ACC112 (cell line): Measurements from ENCODE around the gene OBSCN.

Source experiments
- H2AFZ ChIP-seq: fragments of 200-600 bp; sonication (generic); one replicate; pipeline ENCODE4 v1.6.0; 2017; ENCODE audit warnings: antibody characterized with exemption, low read length; ENCODE audit not compliant: unreplicated experiment
- H3K27ac ChIP-seq: fragments of 200-600 bp; sonication (generic); 2 replicates; pipeline ENCODE4 v1.5.1; 2014; ENCODE audit warnings: low read depth, mild to moderate bottlenecking, antibody characterized with exemption, low read length, moderate library complexity
- H3K27me3 ChIP-seq: fragments of 200-600 bp; sonication (generic); 2 replicates; pipeline ENCODE4 v1.6.1; 2014; ENCODE audit warnings: mild to moderate bottlenecking, antibody characterized with exemption, low read length, moderate library complexity, mixed read lengths; ENCODE audit not compliant: insufficient read depth
- H3K36me3 ChIP-seq: fragments of 200-600 bp; sonication (generic); 2 replicates; pipeline ENCODE4 v1.6.1; 2016; ENCODE audit warnings: mild to moderate bottlenecking, antibody characterized with exemption, low read length, moderate library complexity, mixed read lengths; ENCODE audit not compliant: insufficient read depth
- H3K4me1 ChIP-seq: fragments of 200-600 bp; sonication (generic); one replicate; pipeline ENCODE4 v1.6.1; 2016; ENCODE audit warnings: low read length, mixed read lengths; ENCODE audit not compliant: insufficient read depth, unreplicated experiment, control insufficient read depth
- H3K4me3 ChIP-seq: fragments of 200-600 bp; sonication (generic); 2 replicates; pipeline ENCODE4 v1.5.1; 2014; ENCODE audit warnings: mild to moderate bottlenecking, low read depth, low read length
- H3K79me2 ChIP-seq: fragments of 200-600 bp; sonication (generic); one replicate; pipeline ENCODE4 v1.6.0; 2016; ENCODE audit warnings: low read length; ENCODE audit not compliant: control insufficient read depth, unreplicated experiment, insufficient read depth

OBSCN gene

GRCh38 chr1:228314658-228315483 is 107.0 kb downstream of the OBSCN start:
- Histone ChIP-seq H3K27me3 (no peaks in the 10 kb centered on the region), H3K4me3 (no peak overlapping the region), H3K79me2 (no peaks in the 10 kb centered on the region), H3K4me1 (no peaks in the 10 kb centered on the region), H2AFZ (no peak overlapping the region), H3K27ac (no peak overlapping the region), H3K36me3 (no peaks in the 10 kb centered on the region)

DNA sequence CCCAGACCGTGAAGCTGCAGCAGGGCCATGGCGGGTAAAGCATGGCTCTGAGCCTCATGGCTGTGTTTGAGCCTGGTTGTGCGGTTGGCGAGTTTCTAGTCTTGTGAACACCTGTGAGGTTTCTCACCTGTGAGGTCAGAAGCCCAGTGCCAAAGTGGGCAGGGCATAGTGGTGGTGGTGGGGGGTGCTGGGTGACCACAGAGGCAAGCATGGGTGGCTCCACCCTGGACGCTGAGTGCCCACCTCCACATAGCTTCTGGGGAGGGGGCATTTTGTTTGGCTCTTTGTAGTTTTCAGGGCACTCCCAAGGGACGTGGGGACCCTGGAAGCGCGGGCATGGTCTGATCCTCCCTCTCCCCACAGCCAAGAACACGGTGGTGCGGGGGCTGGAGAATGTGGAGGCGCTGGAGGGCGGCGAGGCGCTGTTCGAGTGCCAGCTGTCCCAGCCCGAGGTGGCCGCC is 107.7 kb downstream of the OBSCN start:
- Histone ChIP-seq H2AFZ (no peak overlapping the region), H3K4me3 (no peak overlapping the region), H3K27me3 (no peaks in the 10 kb centered on the region), H3K4me1 (no peaks in the 10 kb centered on the region), H3K27ac (no peak overlapping the region), H3K79me2 (no peaks in the 10 kb centered on the region), H3K36me3 (no peaks in the 10 kb centered on the region)

DNA sequence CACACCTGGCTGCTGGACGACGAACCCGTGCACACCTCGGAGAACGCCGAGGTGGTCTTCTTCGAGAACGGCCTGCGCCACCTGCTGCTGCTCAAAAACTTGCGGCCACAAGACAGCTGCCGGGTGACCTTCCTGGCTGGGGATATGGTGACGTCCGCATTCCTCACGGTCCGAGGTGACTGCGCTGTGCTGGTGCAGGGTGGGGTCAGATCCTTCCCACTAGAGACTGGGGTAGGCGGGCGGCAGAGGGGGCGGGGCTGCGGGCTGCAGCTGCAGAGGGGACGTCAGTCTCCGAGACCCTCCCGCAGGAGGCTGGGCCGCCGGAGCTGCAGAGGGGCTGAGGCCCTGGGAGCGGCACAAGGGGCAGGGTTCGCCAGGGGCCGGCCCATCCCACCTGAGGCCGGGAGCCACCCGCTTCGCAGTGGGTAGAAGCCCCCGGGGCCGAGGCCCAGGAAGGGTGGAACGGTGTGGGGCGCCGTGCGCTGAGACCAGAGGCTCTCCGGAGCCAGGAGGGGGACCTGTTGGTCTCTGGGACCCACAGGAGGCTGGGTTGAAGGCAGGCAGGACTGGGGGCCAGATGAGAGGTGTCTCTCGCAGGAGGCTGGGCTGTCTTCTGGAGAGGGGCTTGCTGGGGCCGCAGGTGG is 108.2 kb downstream of the OBSCN start:
- Histone ChIP-seq H3K36me3 (no peaks in the 10 kb centered on the region), H3K79me2 (no peaks in the 10 kb centered on the region), H3K4me1 (no peaks in the 10 kb centered on the region)

DNA sequence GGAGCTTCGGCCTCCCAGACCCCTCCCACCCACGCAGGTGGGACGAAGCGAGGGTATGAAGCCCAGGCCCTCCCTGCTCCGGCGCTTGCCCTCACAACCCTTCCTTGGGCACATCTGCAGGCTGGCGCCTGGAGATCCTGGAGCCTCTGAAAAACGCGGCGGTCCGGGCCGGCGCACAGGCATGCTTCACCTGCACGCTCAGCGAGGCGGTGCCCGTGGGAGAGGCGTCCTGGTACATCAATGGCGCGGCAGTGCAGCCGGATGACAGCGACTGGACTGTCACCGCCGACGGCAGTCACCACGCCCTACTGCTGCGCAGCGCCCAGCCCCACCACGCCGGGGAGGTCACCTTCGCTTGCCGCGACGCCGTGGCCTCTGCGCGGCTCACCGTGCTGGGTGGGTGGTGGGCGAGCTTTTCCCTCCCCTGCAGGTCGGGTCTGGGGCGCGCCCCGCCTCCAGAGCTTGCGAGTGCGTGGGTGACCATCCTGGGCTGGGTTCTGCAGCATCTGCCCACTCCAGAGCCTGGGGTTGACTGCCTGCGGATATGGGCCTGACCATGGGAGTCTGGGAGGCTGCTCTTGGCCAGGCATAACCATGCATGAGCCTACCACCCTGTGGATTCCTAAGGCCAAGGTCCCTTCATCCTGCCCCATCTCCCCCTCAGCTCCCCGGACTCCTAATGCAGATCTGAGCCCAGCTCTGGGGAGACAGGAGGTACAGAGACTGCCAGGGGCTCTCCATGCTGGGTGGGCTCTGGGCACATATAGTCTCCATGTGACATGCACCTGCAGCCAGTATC is 108.9 kb downstream of the OBSCN start:
- H3K27me3 ChIP-seq: no peaks in the 10 kb centered on the region; the same call in 1 of the 2 replicates
- H3K4me1 ChIP-seq: no peaks in the 10 kb centered on the region
- H3K79me2 ChIP-seq: no peaks in the 10 kb centered on the region
- no peaks in the 10 kb centered on the region for H3K36me3 ChIP-seq
- no peak overlapping the region for H3K4me3 ChIP-seq
- no peak overlapping the region for H3K27ac ChIP-seq
- no peak overlapping the region for H2AFZ ChIP-seq

More for the DNA sequence above, 108.2 kb downstream of the OBSCN start:
- no peak overlapping the region for H3K4me3 ChIP-seq
- no peak overlapping the region for H2AFZ ChIP-seq
- no peak overlapping the region for H3K27ac ChIP-seq
- no peaks in the 10 kb centered on the region; the same call in 1 of the 2 replicates for H3K27me3 ChIP-seq

DNA sequence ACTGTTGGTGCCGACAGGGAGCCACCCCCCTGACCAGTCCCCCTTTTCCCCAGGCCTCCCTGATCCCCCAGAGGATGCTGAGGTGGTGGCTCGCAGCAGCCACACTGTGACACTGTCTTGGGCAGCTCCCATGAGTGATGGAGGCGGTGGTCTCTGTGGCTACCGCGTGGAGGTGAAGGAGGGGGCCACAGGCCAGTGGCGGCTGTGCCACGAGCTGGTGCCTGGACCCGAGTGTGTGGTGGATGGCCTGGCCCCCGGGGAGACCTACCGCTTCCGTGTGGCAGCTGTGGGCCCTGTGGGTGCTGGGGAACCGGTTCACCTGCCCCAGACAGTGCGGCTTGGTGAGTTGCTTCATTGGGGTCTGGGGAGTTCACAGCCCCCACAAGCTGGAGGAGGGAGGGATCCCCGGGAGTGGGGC is 109.6 kb downstream of the OBSCN start:
- Histone ChIP-seq H3K4me1 (no peaks in the 10 kb centered on the region), H3K27ac (no peak overlapping the region), H3K79me2 (no peaks in the 10 kb centered on the region), H2AFZ (no peak overlapping the region), H3K27me3 (peaks cover under 1% of the 10 kb centered on the region; the same call in 1 of the 2 replicates), H3K4me3 (no peak overlapping the region), H3K36me3 (no peaks in the 10 kb centered on the region)

DNA sequence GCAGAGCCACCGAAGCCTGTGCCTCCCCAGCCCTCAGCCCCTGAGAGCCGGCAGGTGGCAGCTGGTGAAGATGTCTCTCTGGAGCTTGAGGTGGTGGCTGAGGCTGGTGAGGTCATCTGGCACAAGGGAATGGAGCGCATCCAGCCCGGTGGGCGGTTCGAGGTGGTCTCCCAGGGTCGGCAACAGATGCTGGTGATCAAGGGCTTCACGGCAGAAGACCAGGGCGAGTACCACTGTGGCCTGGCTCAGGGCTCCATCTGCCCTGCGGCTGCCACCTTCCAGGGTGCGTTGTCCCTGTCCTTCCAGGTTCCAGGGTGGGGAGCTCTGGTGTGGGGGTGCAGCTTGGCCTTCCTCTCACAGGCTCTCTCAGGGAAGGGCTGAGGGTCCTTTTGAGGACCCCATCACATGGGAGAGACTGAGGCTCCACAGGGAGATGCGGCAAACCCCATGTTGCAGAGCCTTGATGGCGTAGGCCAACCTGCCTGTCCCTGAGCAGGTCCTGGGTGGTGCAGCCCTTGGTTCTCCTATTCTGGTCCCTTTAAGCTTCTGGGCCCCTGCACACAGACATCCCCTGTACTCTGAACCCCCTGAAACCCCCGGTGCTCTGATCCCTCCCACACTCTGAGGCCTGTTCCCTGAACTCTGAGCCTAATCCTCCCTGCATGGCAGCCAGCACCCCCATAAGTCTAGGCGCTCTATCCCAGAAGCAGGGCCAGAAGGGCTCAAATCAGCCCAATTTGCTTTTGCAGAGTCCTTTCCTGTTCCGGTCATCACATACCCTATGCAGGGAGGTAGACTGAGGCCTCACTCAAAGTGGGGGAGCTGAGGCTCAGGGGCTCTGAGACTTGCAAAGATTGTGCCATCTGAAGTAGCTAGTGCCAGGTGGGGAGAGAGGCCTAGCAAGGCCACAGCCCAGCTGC is 110.3 kb downstream of the OBSCN start:
- Histone ChIP-seq H3K36me3 (no peaks in the 10 kb centered on the region), H3K27ac (no peak overlapping the region), H3K27me3 (peaks cover 8% of the 10 kb centered on the region; the same call in 1 of the 2 replicates), H3K4me3 (no peak overlapping the region), H3K79me2 (no peaks in the 10 kb centered on the region), H3K4me1 (no peaks in the 10 kb centered on the region), H2AFZ (no peak overlapping the region)

- Histone ChIP-seq H3K79me2 (no peaks in the 10 kb centered on the region), H3K27me3 (peaks cover 15% of the 10 kb centered on the region; the same call in 1 of the 2 replicates), H3K36me3 (no peaks in the 10 kb centered on the region), H2AFZ (no peak overlapping the region), H3K27ac (no peak overlapping the region), H3K4me1 (no peaks in the 10 kb centered on the region), H3K4me3 (no peak overlapping the region)
Observed at GRCh38 chr1:228318823-228319241, 111.0 kb downstream of the OBSCN start.

DNA sequence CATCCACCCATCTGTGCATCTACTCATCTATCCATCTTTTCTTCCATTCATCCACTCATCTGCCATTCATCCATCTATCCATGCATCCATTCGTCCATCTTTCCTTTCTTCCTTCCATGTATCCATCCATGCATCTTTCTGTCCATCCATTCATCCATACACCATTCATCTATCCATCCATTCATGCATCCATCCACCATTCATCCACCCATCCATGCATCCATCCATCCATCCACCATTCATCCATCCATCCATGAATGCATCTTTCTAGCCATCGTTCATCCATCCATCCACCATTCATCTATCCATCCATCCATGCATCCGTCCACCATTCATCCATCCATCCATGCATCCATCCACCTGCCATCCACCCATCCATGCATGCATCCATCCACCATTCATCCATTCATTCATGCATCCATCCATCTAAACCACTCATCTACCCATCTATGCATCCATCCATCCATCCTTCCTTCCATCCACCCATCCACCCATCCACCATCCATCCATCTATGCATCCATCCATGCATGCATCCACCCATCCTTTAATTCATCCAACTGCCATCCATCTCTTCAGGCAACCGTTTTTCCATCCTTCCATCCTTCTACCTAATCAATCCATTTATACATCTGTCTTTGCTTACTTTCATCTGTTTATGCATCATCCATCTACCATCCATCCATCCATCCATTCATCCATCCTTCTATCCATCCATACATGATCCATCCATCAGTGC is 111.7 kb downstream of the OBSCN start:
- Histone ChIP-seq H3K36me3 (no peaks in the 10 kb centered on the region), H3K79me2 (no peaks in the 10 kb centered on the region), H3K27me3 (peaks cover 22% of the 10 kb centered on the region; the same call in 1 of the 2 replicates), H3K4me3 (no peak overlapping the region), H3K4me1 (no peaks in the 10 kb centered on the region), H3K27ac (no peak overlapping the region), H2AFZ (no peak overlapping the region)

GRCh38 chr1:228320394-228320793 is 112.5 kb downstream of the OBSCN start:
- no peak overlapping the region for H2AFZ ChIP-seq
- no peak overlapping the region for H3K4me3 ChIP-seq
- peaks cover 26% of the 10 kb centered on the region; the same call in 1 of the 2 replicates for H3K27me3 ChIP-seq
- H3K36me3 ChIP-seq: no peaks in the 10 kb centered on the region
- H3K4me1 ChIP-seq: no peaks in the 10 kb centered on the region
- no peaks in the 10 kb centered on the region for H3K79me2 ChIP-seq
- H3K27ac ChIP-seq: no peak overlapping the region
